Measurements from ENCODE around the gene LAD1.

LAD1 gene

DNA sequence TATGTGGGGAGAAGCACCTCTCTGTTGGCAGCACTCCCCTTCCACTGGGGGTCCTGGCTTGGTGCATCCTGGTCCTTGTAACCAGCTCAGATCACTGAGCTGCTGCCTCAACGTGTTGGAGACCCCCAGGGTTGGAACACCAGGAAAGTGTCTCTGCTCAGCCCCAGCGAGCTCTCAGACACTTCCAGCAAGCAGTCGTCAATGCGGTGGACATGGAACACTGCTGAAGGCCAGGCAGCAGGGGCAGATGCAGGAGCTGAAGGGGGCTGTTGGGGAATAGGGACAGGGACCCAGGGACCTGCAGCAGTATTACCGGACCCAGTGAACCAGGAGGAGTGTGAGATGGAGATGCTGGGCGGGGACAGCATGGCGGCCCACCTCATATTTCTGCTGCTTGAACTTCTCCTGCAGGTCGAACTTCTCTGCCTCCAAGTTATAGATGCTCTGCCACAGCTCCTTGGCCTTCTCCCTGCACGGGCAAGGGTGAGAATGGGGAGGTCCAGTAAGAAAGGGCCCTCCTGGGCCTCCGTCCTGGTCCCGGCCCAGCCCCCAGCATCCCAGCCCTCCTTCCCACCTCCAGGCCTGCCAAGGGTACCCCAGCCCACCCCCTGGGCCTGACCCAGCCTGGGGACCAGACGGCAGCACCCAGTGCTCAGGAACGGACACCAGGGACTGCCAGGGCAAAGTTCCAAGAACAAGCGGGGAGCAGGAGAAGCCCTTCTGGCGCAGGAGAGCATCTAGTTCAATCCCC lies 38.0 kb downstream of the LAD1 start:
- no peak for DNase-seq

DNA sequence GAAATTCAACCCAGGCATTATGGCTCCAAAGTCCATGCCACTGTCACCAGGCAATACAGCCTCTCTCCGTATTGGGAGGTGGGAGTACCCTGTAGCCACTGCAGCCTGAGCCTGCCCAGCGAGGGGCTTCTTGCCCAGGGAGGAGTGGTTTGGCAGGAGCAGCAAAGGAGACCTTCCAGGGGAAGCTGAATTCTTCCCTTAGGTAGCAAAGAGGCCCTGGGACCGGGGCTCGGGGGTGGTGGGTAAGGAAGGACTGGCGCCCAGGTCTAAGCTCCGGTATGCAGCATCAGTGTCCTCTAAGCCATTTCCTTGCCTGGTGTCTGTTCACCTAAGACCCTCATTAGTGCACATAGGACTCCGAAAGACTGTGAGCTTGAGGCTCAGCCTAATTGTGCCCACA lies 38.6 kb downstream of the LAD1 start:
- no peak for DNase-seq

DNA sequence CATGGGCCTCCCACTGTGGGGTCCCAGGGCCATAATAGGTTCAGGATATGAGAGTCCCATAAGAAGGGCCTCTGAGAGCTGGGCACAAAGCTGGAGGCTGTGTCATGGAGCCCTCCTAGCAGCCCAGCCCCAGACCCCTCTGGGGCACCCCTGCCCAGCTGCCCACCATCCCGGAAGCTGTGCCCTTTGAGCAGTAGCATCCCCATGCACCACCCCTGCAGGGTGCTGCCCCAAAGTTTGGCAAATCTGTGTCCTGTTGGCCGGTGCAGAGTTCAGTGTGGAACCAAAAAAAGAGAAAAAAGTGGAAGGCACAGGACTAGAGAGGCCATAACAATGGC lies 39.3 kb downstream of the LAD1 start:
- DNase-seq, result no peak

- DNase-seq, result no peak
Measured at GRCh38 chr1:201359031-201359872, 39.9 kb downstream of the LAD1 start.

DNA sequence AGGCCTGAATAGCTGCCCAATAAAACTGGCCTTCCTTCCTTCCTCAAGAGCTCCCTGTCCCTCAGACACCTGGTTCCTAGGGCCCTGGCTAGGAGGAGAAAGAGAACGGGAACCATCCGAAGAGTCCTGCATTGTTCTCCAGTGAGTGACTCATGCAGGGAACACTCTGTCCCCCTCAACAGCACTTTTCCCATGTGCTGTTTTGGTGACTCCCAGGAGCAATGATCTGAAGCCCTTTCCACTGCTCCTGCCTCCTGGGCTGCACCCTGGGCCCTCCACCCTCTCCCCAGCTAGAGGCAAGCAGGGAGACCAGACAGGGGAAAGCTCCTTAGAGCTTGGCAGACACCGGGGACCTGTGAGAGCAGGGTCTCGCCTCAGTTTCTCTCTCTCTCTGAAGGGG lies 40.5 kb downstream of the LAD1 start:
- no peak for DNase-seq

DNA sequence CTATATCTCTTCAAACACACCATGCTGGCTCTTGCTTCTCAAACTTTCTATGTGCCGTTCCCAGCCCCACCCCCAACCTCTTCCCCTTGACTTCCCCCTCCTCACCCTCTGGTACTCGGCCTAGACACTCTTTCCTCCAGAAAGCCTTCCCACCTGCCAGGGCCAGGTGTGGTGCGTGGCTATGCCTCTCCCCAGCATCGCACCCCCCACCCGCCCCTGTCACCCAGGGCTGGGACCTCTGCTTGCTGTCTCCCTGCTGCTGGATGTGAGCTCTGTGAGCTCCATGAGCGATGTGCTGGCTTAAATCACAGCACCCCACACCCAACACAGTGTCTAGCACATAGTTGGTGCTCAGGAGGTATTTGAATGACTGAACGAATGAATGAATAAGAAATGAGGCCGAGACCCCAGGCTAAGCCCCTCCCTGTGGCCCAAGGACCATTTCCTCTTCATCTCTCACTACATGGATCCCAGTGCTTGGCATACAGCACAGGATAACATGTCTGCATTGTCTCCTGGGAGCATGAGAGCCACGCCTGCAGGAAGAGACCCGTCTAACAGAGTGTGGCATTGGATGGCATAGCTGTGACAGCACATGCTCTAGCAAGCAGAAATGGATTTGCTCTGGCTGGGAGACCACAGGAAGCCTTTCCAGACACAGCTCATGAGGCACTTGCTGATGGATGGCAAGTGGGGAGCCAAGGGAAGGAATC lies 41.3 kb downstream of the LAD1 start:
- DNase-seq, result no peak

GRCh38 chr1:201357211-201357610 lies 41.9 kb downstream of the LAD1 start:
- DNase-seq, result no peak

GRCh38 chr1:201356701-201357100 lies 42.4 kb downstream of the LAD1 start:
- no peak for DNase-seq

DNA sequence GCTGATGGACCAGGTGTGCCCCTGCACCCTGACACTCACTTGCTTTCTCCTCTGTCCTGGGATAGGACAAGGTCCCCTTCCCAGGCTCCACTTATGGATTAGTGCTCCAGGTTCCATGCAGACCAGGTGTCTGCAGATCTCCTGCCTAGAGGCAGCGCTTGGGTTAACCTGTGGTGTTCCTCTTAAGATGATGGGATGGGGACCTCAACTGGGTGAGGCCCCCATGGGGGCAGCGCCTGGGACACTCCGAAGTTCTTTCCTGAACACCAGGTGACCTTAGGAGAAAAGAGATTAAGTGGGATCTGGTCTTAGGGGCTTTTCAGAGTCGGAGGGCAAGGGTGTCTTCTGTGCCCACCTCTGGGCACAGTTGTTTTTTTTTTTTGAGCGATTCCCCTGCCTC lies 42.9 kb downstream of the LAD1 start:
- DNase-seq, result no peak

GRCh38 chr1:201355471-201355870 lies 43.7 kb downstream of the LAD1 start:
- DNase-seq, result no peak

- DNase-seq, result no peak
Measured at GRCh38 chr1:201354901-201355295, 44.2 kb downstream of the LAD1 start.

DNA sequence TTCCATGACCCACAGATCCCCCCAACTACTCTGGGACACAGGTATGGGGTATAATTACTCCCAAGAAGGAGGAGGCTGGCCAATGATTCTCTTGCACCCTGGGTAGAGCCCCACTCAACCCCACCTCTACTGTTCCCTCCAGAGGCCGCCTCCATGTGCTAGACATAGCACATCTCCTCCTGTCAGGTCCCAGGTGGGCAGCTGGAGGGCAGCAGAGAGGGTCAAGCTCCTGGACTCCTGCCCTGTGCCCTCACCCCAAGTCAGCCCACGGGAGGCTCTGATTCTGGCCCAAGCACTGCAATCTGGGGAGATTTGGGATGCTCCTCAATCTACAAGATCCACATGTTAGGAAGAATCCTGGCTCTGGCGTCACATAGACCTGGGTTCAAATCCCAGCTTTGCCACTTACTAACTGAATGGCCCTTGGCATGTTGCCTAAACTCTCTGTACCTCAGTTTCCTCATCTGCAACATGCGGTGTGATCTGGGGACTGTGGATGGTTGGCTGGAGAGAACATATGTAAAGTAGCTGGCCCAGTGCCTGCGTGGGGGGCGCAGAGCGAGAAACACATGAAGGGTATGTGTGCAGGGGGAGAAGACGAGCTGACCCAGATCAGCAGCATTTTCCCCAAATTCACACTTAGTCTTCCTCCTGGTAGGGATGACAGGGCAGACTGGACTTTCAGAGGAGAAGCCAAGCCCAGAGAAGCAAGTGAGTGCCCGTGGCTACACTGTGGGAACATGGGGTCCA lies 44.8 kb downstream of the LAD1 start:
- no peak for DNase-seq

DNA sequence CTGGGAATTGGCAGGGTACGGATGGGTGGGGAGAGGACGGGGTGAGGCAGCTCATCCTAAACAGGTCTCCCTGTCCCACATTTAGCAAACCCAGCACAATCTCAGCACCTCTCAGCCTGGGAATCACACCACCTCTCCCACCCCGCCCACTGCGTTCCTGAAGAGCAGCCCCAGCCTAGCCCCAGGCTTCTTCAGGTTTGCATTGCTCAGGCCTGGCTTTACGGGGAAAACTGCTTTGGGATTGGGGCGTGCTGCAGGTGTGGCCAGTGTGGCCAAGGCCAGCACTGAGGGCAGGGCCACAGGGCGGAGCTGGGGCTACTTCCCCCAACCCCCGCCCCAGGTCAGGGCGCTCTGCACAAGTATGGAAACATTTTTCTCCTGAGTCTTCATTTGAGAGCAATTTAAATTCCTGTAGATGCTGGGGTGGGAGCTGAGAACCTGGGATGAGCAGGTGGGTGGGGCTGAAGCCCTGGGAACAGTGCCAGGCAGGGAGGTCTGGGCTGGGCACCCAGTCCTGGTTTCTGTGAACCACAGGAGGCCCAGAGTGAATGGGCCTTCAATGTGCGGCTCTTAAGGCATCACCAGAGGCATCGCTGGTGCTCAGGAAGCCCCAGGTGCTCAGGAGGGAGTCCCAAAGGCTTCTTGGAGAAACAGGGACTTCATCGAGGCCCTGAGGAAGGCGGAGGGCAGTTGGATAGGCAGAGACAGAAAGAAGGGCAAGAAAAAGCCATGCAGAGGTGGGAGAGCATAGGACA lies 45.8 kb downstream of the LAD1 start:
- peak; percentile 47 for DNase-seq

DNA sequence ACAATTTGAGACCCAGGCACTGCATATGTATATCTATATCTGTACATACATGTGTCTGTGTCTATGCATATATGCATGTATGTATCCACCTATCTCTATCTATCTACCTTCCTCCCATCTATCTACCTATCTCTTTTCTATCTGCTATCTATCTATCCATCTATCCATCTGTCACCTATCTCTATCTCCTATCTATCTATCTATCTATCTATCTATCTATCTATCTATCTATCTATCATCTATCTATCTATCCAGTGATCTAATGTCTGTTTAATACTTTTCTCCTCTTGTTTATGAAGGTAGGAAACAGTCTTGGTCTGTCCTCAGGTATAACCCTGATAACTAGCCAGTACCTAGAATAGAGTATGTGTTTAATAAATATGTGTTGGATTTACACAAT lies 47.5 kb downstream of the LAD1 start:
- DNase-seq, result no peak

DNA sequence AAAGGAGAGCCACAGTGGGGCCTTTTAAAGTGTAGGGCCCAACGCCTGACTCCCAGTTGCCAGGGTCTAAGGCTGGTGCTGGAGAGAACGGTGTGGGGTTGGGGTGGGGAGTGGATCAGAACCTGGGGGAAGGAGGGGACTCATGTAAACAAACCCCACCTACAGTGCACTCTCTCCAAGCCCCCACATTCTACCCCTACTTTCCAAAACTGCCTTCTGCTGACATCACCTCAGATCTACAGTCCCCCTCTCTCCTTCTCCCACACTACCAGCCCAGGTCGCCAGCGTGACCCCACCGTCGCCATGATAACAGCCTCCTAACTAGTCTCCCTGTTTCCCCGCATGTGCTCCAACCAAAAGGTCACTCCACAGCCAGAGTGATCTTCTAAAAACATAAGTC lies 48.2 kb downstream of the LAD1 start:
- DNase-seq, result no peak

GRCh38 chr1:201350361-201350725 lies 48.8 kb downstream of the LAD1 start:
- no peak for DNase-seq

GRCh38 chr1:201349092-201349491 lies 50.0 kb downstream of the LAD1 start:
- no peak for DNase-seq

DNA sequence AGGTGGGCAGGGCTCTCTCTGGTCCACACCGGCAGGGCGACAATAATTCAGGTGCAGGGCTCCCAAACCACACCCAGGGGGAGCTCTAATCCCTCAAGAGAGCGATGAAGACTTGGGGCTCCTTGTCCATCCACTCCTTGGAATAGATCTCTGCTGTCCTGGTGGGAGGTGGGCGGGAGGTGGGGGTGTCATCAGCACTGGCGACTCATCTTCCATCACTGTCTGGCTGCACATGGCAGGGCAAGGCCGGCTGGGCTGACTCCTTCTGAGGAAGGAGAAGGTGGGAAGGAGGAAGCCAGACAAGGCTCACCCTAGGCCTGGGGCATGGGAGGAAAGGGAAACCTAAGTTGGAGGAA lies 50.9 kb downstream of the LAD1 start:
- DNase-seq, result peak; percentile 34

DNA sequence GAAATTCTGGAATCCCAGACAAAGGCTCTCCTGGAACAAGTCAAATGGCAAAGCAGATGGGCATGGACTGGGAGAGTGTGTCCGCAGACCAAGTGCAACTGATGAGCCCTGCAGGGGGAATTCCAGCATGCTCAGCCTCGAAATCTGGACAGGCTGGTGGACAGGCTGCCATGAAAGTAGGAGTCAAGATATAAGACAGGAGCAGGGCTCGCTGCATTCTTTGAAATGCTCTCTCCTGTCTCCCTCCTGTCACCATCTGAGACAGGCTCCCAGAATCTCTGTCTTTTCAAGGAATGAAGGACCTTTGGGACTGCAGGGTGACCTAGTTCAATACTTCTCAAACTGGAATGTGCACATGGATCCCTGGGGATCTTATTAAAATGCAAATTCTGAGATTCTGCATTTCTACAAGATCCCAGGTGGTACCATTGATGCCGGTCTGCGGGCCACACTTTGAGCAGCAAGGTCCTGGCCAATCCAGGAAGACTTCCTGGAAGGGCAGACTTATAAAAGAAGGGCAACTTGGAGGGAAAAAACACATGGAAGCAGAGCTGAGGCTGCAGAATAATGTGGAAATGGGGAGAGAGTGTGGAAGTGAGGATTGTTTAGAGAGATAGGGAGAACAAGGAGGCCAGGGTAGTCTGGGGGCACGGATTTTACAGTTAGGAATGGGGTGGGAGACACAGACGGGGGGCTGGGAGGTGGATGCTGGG lies 51.5 kb downstream of the LAD1 start:
- no peak for DNase-seq

DNA sequence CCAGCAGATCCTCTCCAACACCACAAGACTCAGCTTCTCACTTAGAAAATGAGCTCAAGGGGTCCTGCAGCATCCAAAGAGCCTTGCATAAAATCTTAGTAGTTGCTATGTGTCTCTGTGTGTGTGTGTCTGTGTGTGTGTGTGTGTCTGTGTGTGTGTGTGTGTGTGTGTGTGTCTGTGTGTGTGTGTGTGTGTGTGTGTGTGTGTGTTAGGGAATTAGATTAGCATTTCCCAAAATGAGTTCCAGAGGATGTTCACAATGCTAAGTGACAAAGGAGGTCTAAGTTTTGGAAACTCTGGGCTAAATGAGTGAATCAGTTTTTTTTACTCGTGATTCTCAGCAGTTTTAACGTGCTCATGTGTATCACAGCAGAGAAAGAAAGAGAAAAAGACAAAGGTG lies 52.1 kb downstream of the LAD1 start:
- DNase-seq, result no peak

- peak; percentile 27 for DNase-seq
Measured at GRCh38 chr1:201346337-201346939, 52.7 kb downstream of the LAD1 start.

GRCh38 chr1:201345081-201345355 lies 54.1 kb downstream of the LAD1 start:
- no peak for DNase-seq

All from COR-L47 (cell line).